ENCODE measurements around the gene ADGRG2.

DNA sequence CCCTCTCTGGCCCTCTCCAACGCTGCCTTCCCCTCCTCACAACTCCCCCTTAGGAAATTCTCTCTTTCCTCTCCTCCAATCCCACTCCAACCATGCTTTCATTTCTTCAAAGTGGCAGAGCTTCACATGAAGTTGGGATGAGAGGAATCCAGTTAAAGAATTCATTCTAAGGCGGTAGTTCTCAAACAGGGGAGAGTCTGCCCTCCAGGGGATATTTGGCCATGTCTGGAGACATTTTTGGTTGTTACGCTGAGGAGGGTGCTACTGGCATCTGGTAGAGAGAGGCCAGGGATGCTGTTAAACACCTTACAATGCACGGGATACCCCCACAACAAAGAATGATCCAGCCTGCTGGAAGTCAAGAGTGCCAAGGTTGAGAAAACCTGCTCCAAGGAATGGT, 97.9 kb downstream of the ADGRG2 start:
- TF ChIP-seq, protein P1, sequence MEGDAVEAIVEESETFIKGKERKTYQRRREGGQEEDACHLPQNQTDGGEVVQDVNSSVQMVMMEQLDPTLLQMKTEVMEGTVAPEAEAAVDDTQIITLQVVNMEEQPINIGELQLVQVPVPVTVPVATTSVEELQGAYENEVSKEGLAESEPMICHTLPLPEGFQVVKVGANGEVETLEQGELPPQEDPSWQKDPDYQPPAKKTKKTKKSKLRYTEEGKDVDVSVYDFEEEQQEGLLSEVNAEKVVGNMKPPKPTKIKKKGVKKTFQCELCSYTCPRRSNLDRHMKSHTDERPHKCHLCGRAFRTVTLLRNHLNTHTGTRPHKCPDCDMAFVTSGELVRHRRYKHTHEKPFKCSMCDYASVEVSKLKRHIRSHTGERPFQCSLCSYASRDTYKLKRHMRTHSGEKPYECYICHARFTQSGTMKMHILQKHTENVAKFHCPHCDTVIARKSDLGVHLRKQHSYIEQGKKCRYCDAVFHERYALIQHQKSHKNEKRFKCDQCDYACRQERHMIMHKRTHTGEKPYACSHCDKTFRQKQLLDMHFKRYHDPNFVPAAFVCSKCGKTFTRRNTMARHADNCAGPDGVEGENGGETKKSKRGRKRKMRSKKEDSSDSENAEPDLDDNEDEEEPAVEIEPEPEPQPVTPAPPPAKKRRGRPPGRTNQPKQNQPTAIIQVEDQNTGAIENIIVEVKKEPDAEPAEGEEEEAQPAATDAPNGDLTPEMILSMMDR (IDR thresholded peaks at IDR 0.05; ENCODE audit: insufficient read depth, low read length) = no peak
- TF ChIP-seq POLR2AphosphoS5 (IDR thresholded peaks at IDR 0.05; ENCODE audit: low read depth) = no peak
- TF ChIP-seq REST (IDR thresholded peaks at IDR 0.05; ENCODE audit: insufficient replicate concordance, low read depth) = no peak
- no peak for TF ChIP-seq GABPA (IDR thresholded peaks at IDR 0.05; ENCODE audit: low read depth)
